Hematopoietic multipotent progenitor cell treated with erythropoietin and hydrocortisone succinate and interleukin-3 and kit ligand, for 4 days (in vitro differentiated cells): ENCODE data around the gene MBD6.
"Not testable (repeated sequence)": the region's sequence is repeated elsewhere in the genome, so short reads cannot be mapped to it uniquely, and the experiment has no call there.

Experiments
- DNase-seq: peaks from one replicate; pipeline ENCODE4 v3.0.0-alpha.2; 2015

MBD6 gene

GRCh38 chr12:57515408-57515933 is 7.2 kb upstream of the MBD6 start:
- no peak for DNase-seq

- DNase-seq = no peak
Observed at GRCh38 chr12:57515934-57516541, 6.6 kb upstream of the MBD6 start.

GRCh38 chr12:57516617-57517153 is 5.9 kb upstream of the MBD6 start:
- no peak for DNase-seq

- DNase-seq = no peak
Observed at GRCh38 chr12:57517187-57517586, 5.4 kb upstream of the MBD6 start.

- DNase-seq = not testable (repeated sequence)
Observed at GRCh38 chr12:57517718-57518117, 4.9 kb upstream of the MBD6 start.

GRCh38 chr12:57518176-57518919 is 4.3 kb upstream of the MBD6 start:
- DNase-seq = no peak

GRCh38 chr12:57518920-57519795 is 3.5 kb upstream of the MBD6 start:
- peak; percentile 58 for DNase-seq

GRCh38 chr12:57519796-57520052 is 2.9 kb upstream of the MBD6 start:
- DNase-seq = peak; percentile 61

GRCh38 chr12:57520053-57520818 is 2.4 kb upstream of the MBD6 start, which contains the start of gene DDIT3:
DDIT3 (minus strand) TSS chr12:57520514; CDS start chr12:57517406, 3,108 bp downstream.
- DNase-seq = peak; percentile 100

- peak; percentile 31 for DNase-seq
Observed at GRCh38 chr12:57521525-57522010, 1.1 kb upstream of the MBD6 start.

- peak; percentile 87 for DNase-seq
Observed at GRCh38 chr12:57522887-57523705, 472 bp downstream of the MBD6 start.

- no peak for DNase-seq
Observed at GRCh38 chr12:57523706-57524614, 1.3 kb downstream of the MBD6 start.

- DNase-seq = no peak
Observed at GRCh38 chr12:57524814-57525614, 2.4 kb downstream of the MBD6 start.

GRCh38 chr12:57525615-57526383 is 3.2 kb downstream of the MBD6 start:
- DNase-seq = no peak

- no peak for DNase-seq
Observed at GRCh38 chr12:57526477-57527126, 4.0 kb downstream of the MBD6 start.

- no peak for DNase-seq
Observed at GRCh38 chr12:57527184-57527583, 4.6 kb downstream of the MBD6 start.

- no peak for DNase-seq
Observed at GRCh38 chr12:57528176-57528575, 5.6 kb downstream of the MBD6 start.
